ENCODE measurements around the gene ZNF148.

GRCh38 chr3:125260158-125260557 is 115.0 kb downstream of the ZNF148 start:
- TF ChIP-seq POLR2A (IDR thresholded peaks at IDR 0.05; ENCODE audit: low read length) (no peak), GATA1 (IDR thresholded peaks at IDR 0.05; ENCODE audit: low read depth, low read length) (no peak)

Data from erythroblast (primary cell).